Hepatocyte (in vitro differentiated cells): ENCODE data around the gene SORCS2. TPM values are rescaled to one million over a fixed set of nuclear protein-coding genes. Genes with fewer than 3 reads are reported as not detected.

Source experiments
- DNase-seq: peaks from one replicate; pipeline ENCODE4 v3.0.0-alpha.2; 2016; ENCODE audit warnings: low spot score
- H2AFZ ChIP-seq: fragments of 200-600 bp; sonication (generic); 2 replicates; pipeline ENCODE4 v1.6.0; 2016; ENCODE audit warnings: antibody characterized with exemption, mild to moderate bottlenecking
- H3K27ac ChIP-seq: fragments of 200-600 bp; sonication (generic); 2 replicates; pipeline ENCODE4 v1.5.1; 2016; ENCODE audit warnings: mild to moderate bottlenecking
- H3K27me3 ChIP-seq: fragments of 200-600 bp; sonication (generic); 2 replicates; pipeline ENCODE4 v1.6.1; 2016
- H3K36me3 ChIP-seq: fragments of 200-600 bp; sonication (generic); replicated peaks from 2 replicates; pipeline ENCODE4 v1.5.1; 2016; ENCODE audit warnings: low read depth; ENCODE audit not compliant: insufficient read depth
- H3K4me1 ChIP-seq: fragments of 200-600 bp; sonication (generic); 2 replicates; pipeline ENCODE4 v1.5.1; 2016; ENCODE audit warnings: mild to moderate bottlenecking, moderate library complexity; ENCODE audit not compliant: insufficient read depth
- H3K4me2 ChIP-seq: fragments of 200-600 bp; sonication (generic); 2 replicates; pipeline ENCODE4 v1.6.0; 2016
- H3K4me3 ChIP-seq: fragments of 200-600 bp; sonication (generic); 2 replicates; pipeline ENCODE4 v1.5.1; 2016; ENCODE audit warnings: mild to moderate bottlenecking
- H3K79me2 ChIP-seq: fragments of 200-600 bp; sonication (generic); 2 replicates; pipeline ENCODE4 v1.6.0; 2017; ENCODE audit warnings: mild to moderate bottlenecking
- H3K9me2 ChIP-seq: fragments of 200-600 bp; sonication (generic); replicated peaks from 2 replicates; pipeline ENCODE4 v1.6.0; 2017; ENCODE audit warnings: mild to moderate bottlenecking; ENCODE audit not compliant: insufficient read depth
- H3K9me3 ChIP-seq: fragments of 200-600 bp; sonication (generic); 2 replicates; pipeline ENCODE4 v1.5.1; 2016; ENCODE audit warnings: low read depth, mild to moderate bottlenecking
- H4K20me1 ChIP-seq: fragments of 200-600 bp; sonication (generic); 2 replicates; pipeline ENCODE4 v1.6.0; 2016; ENCODE audit warnings: mild to moderate bottlenecking; ENCODE audit not compliant: insufficient read depth, poor library complexity, severe bottlenecking
- CTCF ChIP-seq: fragments of 200-600 bp; sonication (generic); IDR thresholded peaks from 2 replicates; pipeline ENCODE4 v1.5.1; 2016; ENCODE audit warnings: antibody characterized with exemption, mild to moderate bottlenecking; ENCODE audit not compliant: poor library complexity
- EZH2 ChIP-seq: fragments of 200-600 bp; sonication (generic); IDR thresholded peaks from 2 replicates; pipeline ENCODE4 v1.6.1; 2016; ENCODE audit warnings: antibody characterized with exemption, mild to moderate bottlenecking, borderline replicate concordance
- EZH2phosphoT487 ChIP-seq: fragments of 200-600 bp; sonication (generic); IDR thresholded peaks from one replicate; pipeline ENCODE4 v1.6.1; 2018; ENCODE audit warnings: antibody characterized with exemption, mild to moderate bottlenecking, low read depth, moderate library complexity; ENCODE audit not compliant: unreplicated experiment, severe bottlenecking
- WGBS: methylation state at CpG from one replicate; pipeline ENCODE4 v1.1.6; 2016; ENCODE audit warnings: low lambda C conversion rate; ENCODE audit errors: missing lambda C conversion rate; 5-methylcytosine and 5-hydroxymethylcytosine counted together
- polyA plus RNA-seq: library from polyadenylated mRNA; unstranded; fragments of >200 nt; fragmentation: Nextera tagmentation; extraction: Ambion mirVana; gene quantifications from 2 replicates; pipeline ENCODE4 v1.2.1, GENCODE V29; 2016
- total RNA-seq: library from RNA; depleted of rRNA; stranded (reverse); fragments of >200 nt; gene quantifications from 2 replicates; pipeline ENCODE4 v1.2.3, GENCODE V29; 2014

SORCS2 gene
- total and polyA plus RNA-seq, 2 experiments from 2014 or later = 1.6 to 4.8 TPM

- Histone ChIP-seq H3K27ac (no peak overlapping the region), H3K9me2 (no peaks in the 10 kb centered on the region)
- 95% methylated on average over 11 of the region's 11 CpGs for WGBS
Observed at GRCh38 chr4:7313991-7314390, 121.7 kb downstream of the SORCS2 start.

GRCh38 chr4:7315286-7315685 is 122.9 kb downstream of the SORCS2 start:
- Histone ChIP-seq H3K27me3 (no peaks in the 10 kb centered on the region), H4K20me1 (no peaks in the 10 kb centered on the region), H3K9me2 (no peaks in the 10 kb centered on the region), H3K36me3 (no peaks in the 10 kb centered on the region), H3K79me2 (no peaks in the 10 kb centered on the region), H2AFZ (no peak overlapping the region), H3K9me3 (no peaks in the 10 kb centered on the region), H3K4me2 (no peak overlapping the region), H3K4me3 (no peak overlapping the region), H3K4me1 (no peaks in the 10 kb centered on the region), H3K27ac (no peak overlapping the region)
- TF ChIP-seq CTCF = no peak
- 83% methylated on average over 4 of the region's 4 CpGs for WGBS
- DNase-seq = no peak

More at GRCh38 chr4:7313991-7314390, 121.7 kb downstream of the SORCS2 start:
- Histone ChIP-seq H3K4me2 (no peak overlapping the region), H3K36me3 (no peaks in the 10 kb centered on the region), H3K27me3 (no peaks in the 10 kb centered on the region), H2AFZ (no peak overlapping the region), H3K79me2 (no peaks in the 10 kb centered on the region), H4K20me1 (no peaks in the 10 kb centered on the region), H3K9me3 (no peaks in the 10 kb centered on the region), H3K4me1 (no peaks in the 10 kb centered on the region), H3K4me3 (no peak overlapping the region)
- TF ChIP-seq CTCF = no peak
- TF ChIP-seq EZH2phosphoT487 = no peak
- no peak for TF ChIP-seq EZH2
- DNase-seq = no peak

- H3K4me2 ChIP-seq = no peak overlapping the region
- no peak overlapping the region for H3K27ac ChIP-seq
- TF ChIP-seq CTCF (no peak), EZH2 (no peak), EZH2phosphoT487 (no peak)
- DNase-seq = no peak
- H3K4me1 ChIP-seq = no peaks in the 10 kb centered on the region
- H3K9me2 ChIP-seq = no peaks in the 10 kb centered on the region
- H3K9me3 ChIP-seq = no peaks in the 10 kb centered on the region
- WGBS = 95% methylated on average over 1 of the region's 1 CpG
- H3K36me3 ChIP-seq = no peaks in the 10 kb centered on the region
- no peaks in the 10 kb centered on the region for H3K79me2 ChIP-seq
- no peak overlapping the region for H2AFZ ChIP-seq
- no peaks in the 10 kb centered on the region for H4K20me1 ChIP-seq
- no peaks in the 10 kb centered on the region for H3K27me3 ChIP-seq
- no peak overlapping the region for H3K4me3 ChIP-seq
Observed at GRCh38 chr4:7315935-7316334, 123.6 kb downstream of the SORCS2 start.

GRCh38 chr4:7319024-7319423 is 126.7 kb downstream of the SORCS2 start:
- Histone ChIP-seq H3K4me2 (no peak overlapping the region), H3K4me3 (no peak overlapping the region), H3K4me1 (no peaks in the 10 kb centered on the region), H2AFZ (no peak overlapping the region), H3K79me2 (no peaks in the 10 kb centered on the region), H3K9me3 (no peaks in the 10 kb centered on the region), H3K27me3 (no peaks in the 10 kb centered on the region), H3K36me3 (no peaks in the 10 kb centered on the region), H4K20me1 (no peaks in the 10 kb centered on the region), H3K9me2 (no peaks in the 10 kb centered on the region), H3K27ac (no peak overlapping the region)
- WGBS = 83% methylated on average over 4 of the region's 4 CpGs
- DNase-seq = no peak
- TF ChIP-seq CTCF (no peak), EZH2phosphoT487 (no peak), EZH2 (no peak)
